Muscle of leg (tissue), 11 donors: ENCODE data around the gene GTF2A1. TPM values are rescaled to one million over a fixed set of nuclear protein-coding genes. Genes with fewer than 3 reads are reported as not detected.

Experiments
- DNase-seq: peaks from one replicate; pipeline ENCODE4 v3.0.0; 2013
- H3K27ac ChIP-seq: one replicate; pipeline ENCODE4 v1.5.1; 2013; ENCODE audit warnings: mild to moderate bottlenecking, low read length, control low read depth
- H3K27me3 ChIP-seq: one replicate; pipeline ENCODE4 v1.6.1; 2013; ENCODE audit warnings: low read length; ENCODE audit not compliant: control insufficient read depth, insufficient read depth
- H3K36me3 ChIP-seq: one replicate; pipeline ENCODE4 v1.6.1; 2013; ENCODE audit warnings: low read length; ENCODE audit not compliant: control insufficient read depth, insufficient read depth
- H3K4me1 ChIP-seq: one replicate; pipeline ENCODE4 v1.6.1; 2013; ENCODE audit warnings: low read length; ENCODE audit not compliant: control insufficient read depth, insufficient read depth
- H3K4me3 ChIP-seq: one replicate; pipeline ENCODE4 v1.5.1; 2013; ENCODE audit warnings: low read length, control low read depth
- H3K9me3 ChIP-seq: replicated peaks from 2 replicates; pipeline ENCODE4 v1.6.1; 2013; ENCODE audit warnings: low read depth, low read length; ENCODE audit not compliant: control insufficient read depth
- WGBS: methylation state at CpG from one replicate; pipeline ENCODE4 v1.1.5; 2013; ENCODE audit warnings: missing lambda C conversion rate; ENCODE audit not compliant: insufficient coverage; 5-methylcytosine and 5-hydroxymethylcytosine counted together
- polyA plus RNA-seq, 8 donors: library from polyadenylated mRNA; unstranded; fragments of 120-200 nt; gene quantifications; one replicate each; pipeline versions ENCODE4 v1.2.1 to v1.2.3, GENCODE V29; 2013; ENCODE audit warnings: inconsistent platforms in 1 of 8, low replicate concordance in 1 of 8; ENCODE audit not compliant: insufficient read length in 8 of 8, insufficient read depth in 1 of 8
- total RNA-seq: library from RNA; stranded (reverse); fragments of 120-200 nt; gene quantifications from one replicate; pipeline ENCODE4 v1.2.4, GENCODE V29; 2013

The GTF2A1 gene
- total and polyA plus RNA-seq, 9 donors: 12.1 to 24.3 (median 16.6) TPM

- Histone ChIP-seq H3K27me3 (no peaks in the 10 kb centered on the region), H3K4me1 (no peaks in the 10 kb centered on the region), H3K4me3 (no peak overlapping the region), H3K27ac (no peak overlapping the region), H3K36me3 (no peaks in the 10 kb centered on the region), H3K9me3 (no peaks in the 10 kb centered on the region)
- 82% methylated on average over 1 of the region's 1 CpG for WGBS
- DNase-seq: no peak
Observed at GRCh38 chr14:81129242-81129641, 91.5 kb downstream of the GTF2A1 start.

DNA sequence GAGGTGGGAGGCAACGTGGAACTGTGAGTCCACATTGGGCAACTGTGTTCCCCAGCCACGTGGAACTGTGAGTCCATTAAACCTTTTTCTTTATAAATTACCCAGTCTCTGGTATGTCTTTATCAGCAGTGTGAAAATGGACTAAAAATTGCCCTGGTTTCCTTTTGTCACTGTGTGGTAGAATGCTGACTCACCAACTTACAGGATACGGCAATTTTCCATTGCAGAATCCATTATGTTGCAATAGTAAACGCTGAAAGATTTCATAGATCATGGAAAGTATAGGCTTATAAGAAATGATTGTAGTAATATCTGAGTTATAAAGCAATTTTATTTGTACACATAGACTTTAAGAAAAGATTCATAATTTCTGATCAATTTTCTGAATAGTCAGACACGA lies 93.0 kb downstream of the GTF2A1 start:
- peak; percentile 34 for DNase-seq
- H3K27me3 ChIP-seq: no peaks in the 10 kb centered on the region

DNA sequence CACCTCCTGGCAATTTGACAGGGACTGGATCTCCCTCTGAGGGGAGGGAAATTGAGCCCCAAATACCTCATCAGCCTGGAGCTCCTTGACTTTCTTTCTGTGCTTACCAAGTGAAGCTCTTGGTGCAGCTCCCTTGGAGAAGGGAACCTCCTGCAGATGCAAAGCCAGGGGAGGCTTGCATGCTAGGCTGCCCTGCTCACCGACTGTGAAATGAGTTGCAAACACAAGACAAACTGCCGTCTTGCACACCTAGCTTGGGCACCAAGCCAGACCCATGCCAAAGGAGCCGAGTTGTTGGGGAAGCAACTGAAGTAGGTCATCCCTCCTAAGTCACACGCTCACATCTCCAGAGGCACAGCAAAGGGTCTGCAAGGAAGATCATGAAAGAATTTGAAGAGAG lies 95.2 kb downstream of the GTF2A1 start:
- WGBS: 78% methylated on average over 2 of the region's 4 CpGs

More for the DNA sequence above, 93.0 kb downstream of the GTF2A1 start:
- H3K27ac ChIP-seq: no peak overlapping the region
- no peaks in the 10 kb centered on the region for H3K36me3 ChIP-seq
- no peaks in the 10 kb centered on the region for H3K9me3 ChIP-seq
- H3K4me1 ChIP-seq: no peaks in the 10 kb centered on the region
- H3K4me3 ChIP-seq: no peak overlapping the region
- no CpG with 5 or more reads among the region's 5 CpGs for WGBS

More for the DNA sequence above, 95.2 kb downstream of the GTF2A1 start:
- Histone ChIP-seq H3K36me3 (no peaks in the 10 kb centered on the region), H3K4me1 (no peaks in the 10 kb centered on the region), H3K27ac (no peak overlapping the region), H3K4me3 (no peak overlapping the region), H3K9me3 (no peaks in the 10 kb centered on the region), H3K27me3 (no peaks in the 10 kb centered on the region)
- no peak for DNase-seq

Other genes with a start within 250 kb of the GTF2A1 start
- gene STON2, start 179.4 kb upstream of the GTF2A1 start, total RNA-seq: 34.5 TPM
- gene STON2, start 179.4 kb upstream of the GTF2A1 start, polyA plus RNA-seq: 10 to 100 TPM in 6 of 8 donors, 1 to 10 TPM in 2; 9.0 to 13.1 (median 11.8) TPM